ENCODE data around the gene ACTL10. TPM values are rescaled to one million over a fixed set of nuclear protein-coding genes. Genes with fewer than 3 reads are reported as not detected.

The ACTL10 gene
- total RNA-seq (2021) (0.85 and 1.0 TPM in 2 replicates), Bru-seq, nascent RNA (percentile 18 among the genes with signal in this experiment), BruChase-seq, experiment 1, labeled RNA remaining after a 2-hour chase (percentile 21 among the genes with signal in this experiment), BruChase-seq, experiment 2, labeled RNA remaining after a 6-hour chase (percentile 23 among the genes with signal in this experiment)
- long read RNA-seq, partial matches to known transcripts: 0 of 2 reads
- long read RNA-seq, other reads (novel, unspliced or antisense): 0 of 2 reads

DNA sequence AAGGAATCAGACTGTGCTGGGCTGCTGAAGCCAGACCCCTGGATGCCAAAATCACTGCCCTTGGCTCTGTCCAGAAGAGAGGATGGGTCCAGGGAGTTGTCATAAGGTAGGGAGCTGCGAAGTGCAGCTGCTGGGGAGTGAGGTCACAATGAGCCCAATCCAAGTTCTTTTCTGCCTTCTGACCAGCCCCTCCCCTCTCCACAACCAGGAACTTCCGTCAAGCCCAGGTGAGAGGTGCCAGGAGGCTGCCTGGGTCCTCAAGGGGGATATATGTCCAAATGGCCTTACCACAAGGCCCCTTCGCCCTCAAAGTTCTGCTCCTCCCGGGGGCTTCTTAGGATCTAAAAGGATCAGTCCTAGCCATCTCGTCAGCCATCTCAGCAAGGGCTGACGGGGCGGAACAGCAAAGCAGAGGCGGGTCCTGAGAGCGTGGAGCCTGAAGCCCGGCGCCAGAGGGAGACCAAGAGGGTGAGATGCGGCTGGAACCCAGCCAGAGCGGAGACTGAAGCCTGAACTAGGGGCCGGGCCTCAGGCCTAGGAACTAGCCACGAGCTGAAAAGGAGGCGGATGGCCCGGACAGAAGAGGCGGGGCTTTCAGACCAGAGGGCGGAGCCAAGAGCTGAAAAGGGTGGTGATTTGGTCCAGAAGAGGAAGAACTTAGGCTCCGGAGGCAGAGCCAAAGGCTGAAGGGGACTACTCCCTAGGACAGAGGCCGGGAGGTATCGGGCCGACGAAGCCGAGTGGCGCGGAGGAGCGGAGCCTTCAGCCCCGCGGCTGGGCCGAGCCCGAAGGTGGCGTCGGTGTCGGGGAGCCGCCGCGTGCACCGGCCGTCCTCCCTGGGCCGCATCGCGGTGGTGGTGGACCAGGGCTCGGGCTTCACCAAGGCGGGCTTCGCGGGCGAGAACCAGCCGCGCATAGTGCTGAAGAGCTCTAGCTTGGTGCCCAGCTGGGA is at the start of gene ACTL10:
Gene ACTL10, plus strand, starts transcription at position 651 of the 952 bp plus-strand sequence. CDS start 555 bp downstream, outside the sequence.
- Histone ChIP-seq H3K27ac (peak within 1 kb of the TSS; percentile 63), H3K9me2 (ENCODE audit: insufficient read depth) (no peaks in the 10 kb centered on the region), H3K4me2 (peak within 1 kb of the TSS; percentile 82), H2AFZ (peak within 1 kb of the TSS; percentile 78), H3K9me3 (ENCODE audit: insufficient read depth, low read depth) (no peaks in the 10 kb centered on the region), H3K36me3 (ENCODE audit: low read depth) (0 out of 2 replicates have a peak, but pooled peaks cover 6% of the 10 kb centered on the region), H3F3A (ENCODE audit: insufficient read depth, low read depth) (peaks cover 46% of the 10 kb centered on the region), H3K79me2 (ENCODE audit: low read depth) (peaks cover 13% of the 10 kb centered on the region), H4K20me1 (ENCODE audit: insufficient read depth) (no peaks in the 10 kb centered on the region), H3K4me1 (replicated peaks; ENCODE audit: insufficient read depth) (peaks cover 37% of the 10 kb centered on the region; the same call in 1 of the 2 replicates), H3K4me3 (peak within 1 kb of the TSS; percentile 62), H3K27me3 (ENCODE audit: insufficient read depth, low read depth) (no peaks in the 10 kb centered on the region)
- intact Hi-C loops (cut with micrococcal nuclease; ENCODE audit: unreplicated experiment): loop anchor here (1.0 to 10.0 kb wide), 5 partner anchors 123 to 570 kb away; partner anchors contain the start of gene RALY
- DNase-seq: peak; percentile 94 to 98
- TF ChIP-seq, protein P1, sequence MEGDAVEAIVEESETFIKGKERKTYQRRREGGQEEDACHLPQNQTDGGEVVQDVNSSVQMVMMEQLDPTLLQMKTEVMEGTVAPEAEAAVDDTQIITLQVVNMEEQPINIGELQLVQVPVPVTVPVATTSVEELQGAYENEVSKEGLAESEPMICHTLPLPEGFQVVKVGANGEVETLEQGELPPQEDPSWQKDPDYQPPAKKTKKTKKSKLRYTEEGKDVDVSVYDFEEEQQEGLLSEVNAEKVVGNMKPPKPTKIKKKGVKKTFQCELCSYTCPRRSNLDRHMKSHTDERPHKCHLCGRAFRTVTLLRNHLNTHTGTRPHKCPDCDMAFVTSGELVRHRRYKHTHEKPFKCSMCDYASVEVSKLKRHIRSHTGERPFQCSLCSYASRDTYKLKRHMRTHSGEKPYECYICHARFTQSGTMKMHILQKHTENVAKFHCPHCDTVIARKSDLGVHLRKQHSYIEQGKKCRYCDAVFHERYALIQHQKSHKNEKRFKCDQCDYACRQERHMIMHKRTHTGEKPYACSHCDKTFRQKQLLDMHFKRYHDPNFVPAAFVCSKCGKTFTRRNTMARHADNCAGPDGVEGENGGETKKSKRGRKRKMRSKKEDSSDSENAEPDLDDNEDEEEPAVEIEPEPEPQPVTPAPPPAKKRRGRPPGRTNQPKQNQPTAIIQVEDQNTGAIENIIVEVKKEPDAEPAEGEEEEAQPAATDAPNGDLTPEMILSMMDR (conservative IDR thresholded peaks at IDR 0.05): no peak; the same call in 1 of the 2 replicates
- no peak for TF ChIP-seq EZH2 (IDR thresholded peaks at IDR 0.05; ENCODE audit: low read depth)
- BruUV-seq (replicated peaks): TSS peak; percentile 1
- CTCF ChIA-PET: interaction anchor here (0.6 kb wide), 1 partner anchor 19 kb away, joined by 3 read pairs; no protein-coding TSS in a partner anchor
- POLR2A ChIA-PET (ENCODE audit: unreplicated experiment): interaction anchor here (0.5 to 0.9 kb wide), 9 partner anchors 11 to 517 kb away, joined by 3 to 10 read pairs (median 4); no protein-coding TSS in a partner anchor

DNA sequence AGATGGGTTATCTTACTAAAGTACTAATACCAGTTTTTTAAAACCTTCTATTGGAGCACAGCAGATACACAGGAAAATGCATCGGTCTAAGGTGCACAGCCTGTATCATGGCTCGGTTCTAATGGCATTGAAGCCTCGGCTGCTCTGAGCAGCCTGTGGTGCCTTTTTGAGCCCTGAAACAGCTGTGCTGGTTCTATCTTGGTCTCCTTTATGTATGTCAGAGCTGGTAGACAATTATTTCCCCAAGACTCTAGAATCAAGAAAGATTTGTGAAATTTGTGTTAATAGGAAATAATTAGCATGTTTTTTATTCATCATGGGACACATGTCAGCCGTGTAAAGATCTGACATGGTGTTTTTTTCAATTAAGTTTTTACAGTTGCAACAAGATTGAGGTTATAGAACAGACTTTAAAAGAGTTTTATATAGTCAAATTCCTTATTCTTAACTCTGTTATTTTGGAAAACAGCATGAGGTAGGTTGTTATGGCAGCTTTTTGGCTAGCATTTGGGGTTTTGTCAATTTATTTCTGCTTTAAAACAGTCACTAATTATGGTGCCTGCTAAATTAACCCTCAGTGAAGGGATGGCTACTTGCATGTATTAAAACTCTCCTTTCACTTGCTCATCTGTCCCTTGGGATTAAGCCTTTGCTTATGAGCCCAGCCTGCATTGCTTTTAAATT is 44.9 kb upstream of the ACTL10 start:
- DNase-seq: no peak
- ChIA-PET POLR2A (ENCODE audit: unreplicated experiment) (interaction anchor here (0.7 kb wide), 1 partner anchor 132 kb away, joined by 5 read pairs; the partner anchor contains the start of gene CBFA2T2), CTCF (no interaction called here)
- intact Hi-C loops (cut with micrococcal nuclease; ENCODE audit: unreplicated experiment): no loop called here
- Histone ChIP-seq H3K36me3 (ENCODE audit: low read depth) (0 out of 2 replicates have a peak, but pooled peaks cover 8% of the 10 kb centered on the region), H3K79me2 (ENCODE audit: low read depth) (no peaks in the 10 kb centered on the region), H3F3A (ENCODE audit: insufficient read depth, low read depth) (no peaks in the 10 kb centered on the region), H3K27me3 (ENCODE audit: insufficient read depth, low read depth) (no peaks in the 10 kb centered on the region), H3K4me3 (no peak overlapping the region), H3K27ac (no peak overlapping the region), H4K20me1 (ENCODE audit: insufficient read depth) (no peaks in the 10 kb centered on the region), H3K9me2 (ENCODE audit: insufficient read depth) (no peaks in the 10 kb centered on the region), H2AFZ (no peak overlapping the region), H3K4me1 (replicated peaks; ENCODE audit: insufficient read depth) (no peaks in the 10 kb centered on the region), H3K4me2 (no peak overlapping the region), H3K9me3 (ENCODE audit: insufficient read depth, low read depth) (no peaks in the 10 kb centered on the region)
- no peak for TF ChIP-seq EZH2 (IDR thresholded peaks at IDR 0.05; ENCODE audit: low read depth)
- TF ChIP-seq, protein P1 (conservative IDR thresholded peaks at IDR 0.05): no peak
- BruUV-seq (replicated peaks): no TSS peak
